GM19372 (cell line): ENCODE data around the gene MLNR.

Experiments used
- ATAC-seq: cut with Tn5 transposase; IDR thresholded peaks from one replicate; pipeline ENCODE4 v1.9.1; 2021; ENCODE audit warnings: mild to moderate bottlenecking, low read depth, moderate library complexity; ENCODE audit not compliant: unreplicated experiment

MLNR gene

GRCh38 chr13:49225223-49226042 is 5.3 kb downstream of the MLNR start:
- ATAC-seq: no peak

GRCh38 chr13:49226613-49227012 is 6.5 kb downstream of the MLNR start:
- ATAC-seq: no peak

GRCh38 chr13:49234741-49235140 is 14.6 kb downstream of the MLNR start:
- ATAC-seq: no peak

- ATAC-seq: no peak
Observed at GRCh38 chr13:49235856-49236431, 15.8 kb downstream of the MLNR start.

- no peak for ATAC-seq
Observed at GRCh38 chr13:49238621-49239020, 18.5 kb downstream of the MLNR start.

GRCh38 chr13:49240017-49240416 is 19.9 kb downstream of the MLNR start:
- ATAC-seq: no peak

- ATAC-seq: no peak
Observed at GRCh38 chr13:49241296-49241695, 21.2 kb downstream of the MLNR start.

- ATAC-seq: no peak
Observed at GRCh38 chr13:49245101-49245500, 25.0 kb downstream of the MLNR start.

- ATAC-seq: peak; percentile 40
Observed at GRCh38 chr13:49246850-49247642, 26.9 kb downstream of the MLNR start.

GRCh38 chr13:49247643-49248621 is 27.8 kb downstream of the MLNR start, which contains the start of gene CDADC1:
TSS of gene CDADC1 (plus strand) at chr13:49247925. CDS start at chr13:49248038, 113 bp downstream.
- peak; percentile 96 for ATAC-seq

- no peak for ATAC-seq
Observed at GRCh38 chr13:49248622-49249002, 28.5 kb downstream of the MLNR start.

GRCh38 chr13:49251326-49251725 is 31.2 kb downstream of the MLNR start:
- no peak for ATAC-seq

GRCh38 chr13:49253310-49253709 is 33.2 kb downstream of the MLNR start:
- no peak for ATAC-seq

- ATAC-seq: no peak
Observed at GRCh38 chr13:49254007-49254406, 33.9 kb downstream of the MLNR start.

GRCh38 chr13:49256841-49257240 is 36.7 kb downstream of the MLNR start:
- no peak for ATAC-seq

- no peak for ATAC-seq
Observed at GRCh38 chr13:49258089-49258796, 38.1 kb downstream of the MLNR start.

- no peak for ATAC-seq
Observed at GRCh38 chr13:49259586-49259985, 39.4 kb downstream of the MLNR start.

GRCh38 chr13:49262634-49263033 is 42.5 kb downstream of the MLNR start:
- ATAC-seq: no peak

- no peak for ATAC-seq
Observed at GRCh38 chr13:49265822-49266221, 45.7 kb downstream of the MLNR start.

GRCh38 chr13:49271264-49271663 is 51.1 kb downstream of the MLNR start:
- ATAC-seq: no peak
